Trophoblast cell (in vitro differentiated cells and primary cell): ENCODE data around the gene ST14.

Experiments used
- DNase-seq, 2 donors: peaks; one replicate each; pipeline ENCODE4 v3.0.0-alpha.2; 2016
- H2AFZ ChIP-seq: 2 replicates; pipeline ENCODE4 v1.6.1; 2013; ENCODE audit warnings: low read length, moderate library complexity, mild to moderate bottlenecking; ENCODE audit not compliant: insufficient read depth, poor library complexity
- H2AK5ac ChIP-seq: 2 replicates; pipeline ENCODE4 v1.6.1; 2013; ENCODE audit warnings: mild to moderate bottlenecking, low read length
- H2BK120ac ChIP-seq: 2 replicates; pipeline ENCODE4 v1.6.1; 2013; ENCODE audit warnings: low read length, mild to moderate bottlenecking, moderate library complexity; ENCODE audit not compliant: insufficient read depth, poor library complexity
- H2BK12ac ChIP-seq: 2 replicates; pipeline ENCODE4 v1.6.1; 2013; ENCODE audit warnings: mild to moderate bottlenecking, low read length, moderate library complexity
- H2BK5ac ChIP-seq: 2 replicates; pipeline ENCODE4 v1.6.1; 2013; ENCODE audit warnings: low read length, low read depth, moderate library complexity, mild to moderate bottlenecking; ENCODE audit not compliant: poor library complexity
- H3K14ac ChIP-seq: 2 replicates; pipeline ENCODE4 v1.6.1; 2013; ENCODE audit warnings: mild to moderate bottlenecking, low read length
- H3K18ac ChIP-seq: 2 replicates; pipeline ENCODE4 v1.6.1; 2013; ENCODE audit warnings: mild to moderate bottlenecking, low read length
- H3K23ac ChIP-seq: 2 replicates; pipeline ENCODE4 v1.6.1; 2013; ENCODE audit warnings: low read length
- H3K27ac ChIP-seq: 2 replicates; pipeline ENCODE4 v1.5.1; 2013; ENCODE audit warnings: low read depth, mild to moderate bottlenecking, inconsistent platforms, low read length, moderate library complexity
- H3K27me3 ChIP-seq: 2 replicates; pipeline ENCODE4 v1.6.1; 2013; ENCODE audit warnings: inconsistent platforms, mild to moderate bottlenecking, low read length, moderate library complexity; ENCODE audit not compliant: insufficient read depth
- H3K36me3 ChIP-seq, 2 experiments: 1 replicate in 1 of 2; 2 replicates in 1 of 2; pipeline ENCODE4 v1.6.1; 2013; ENCODE audit warnings: low read length in 2 of 2, mild to moderate bottlenecking in 2 of 2, moderate library complexity in 1 of 2; ENCODE audit not compliant: insufficient read depth in 2 of 2, control insufficient read depth in 1 of 2
- H3K4ac ChIP-seq: 2 replicates; pipeline ENCODE4 v1.6.1; 2013; ENCODE audit warnings: low read depth, mild to moderate bottlenecking, low read length, moderate library complexity
- H3K4me1 ChIP-seq, 2 experiments: 1 replicate in 1 of 2; 2 replicates in 1 of 2; pipeline ENCODE4 v1.6.1; 2013; ENCODE audit warnings: low read length in 2 of 2, mild to moderate bottlenecking in 2 of 2, moderate library complexity in 1 of 2; ENCODE audit not compliant: insufficient read depth in 2 of 2, control insufficient read depth in 1 of 2
- H3K4me2 ChIP-seq: 2 replicates; pipeline ENCODE4 v1.6.1; 2013; ENCODE audit warnings: inconsistent platforms, mild to moderate bottlenecking, low read length, moderate library complexity
- H3K4me3 ChIP-seq: 2 replicates; pipeline ENCODE4 v1.5.1; 2013; ENCODE audit warnings: mild to moderate bottlenecking, low read depth, low read length, inconsistent platforms
- H3K79me1 ChIP-seq: one replicate; pipeline ENCODE4 v1.6.1; 2013; ENCODE audit warnings: low read length
- H3K79me2 ChIP-seq: 2 replicates; pipeline ENCODE4 v1.6.1; 2013; ENCODE audit warnings: low read length, mild to moderate bottlenecking; ENCODE audit not compliant: control insufficient read depth, insufficient read depth, poor library complexity
- H3K9ac ChIP-seq: 2 replicates; pipeline ENCODE4 v1.6.1; 2013; ENCODE audit warnings: mild to moderate bottlenecking, low read length
- H3K9me3 ChIP-seq: 2 replicates; pipeline ENCODE4 v1.6.1; 2013; ENCODE audit warnings: low read depth, mild to moderate bottlenecking, control low read depth, inconsistent platforms, low read length; ENCODE audit not compliant: insufficient read depth
- H4K12ac ChIP-seq: 2 replicates; pipeline ENCODE4 v1.6.1; 2013; ENCODE audit warnings: low read depth, mild to moderate bottlenecking, low read length, moderate library complexity
- H4K8ac ChIP-seq: 2 replicates; pipeline ENCODE4 v1.6.1; 2013; ENCODE audit warnings: low read depth, mild to moderate bottlenecking, low read length, moderate library complexity
- H4K91ac ChIP-seq: one replicate; pipeline ENCODE4 v1.6.1; 2013; ENCODE audit warnings: low read depth, mild to moderate bottlenecking, low read length, moderate library complexity
- WGBS: extraction: QIAGEN DNeasy Blood & Tissue Kit; methylation state at CpG from one replicate; pipeline ENCODE4 v1.1.7; 2013; ENCODE audit warnings: missing lambda C conversion rate; ENCODE audit not compliant: insufficient read length, insufficient coverage; ENCODE audit errors: extremely low coverage; 5-methylcytosine and 5-hydroxymethylcytosine counted together

ST14 gene

DNA sequence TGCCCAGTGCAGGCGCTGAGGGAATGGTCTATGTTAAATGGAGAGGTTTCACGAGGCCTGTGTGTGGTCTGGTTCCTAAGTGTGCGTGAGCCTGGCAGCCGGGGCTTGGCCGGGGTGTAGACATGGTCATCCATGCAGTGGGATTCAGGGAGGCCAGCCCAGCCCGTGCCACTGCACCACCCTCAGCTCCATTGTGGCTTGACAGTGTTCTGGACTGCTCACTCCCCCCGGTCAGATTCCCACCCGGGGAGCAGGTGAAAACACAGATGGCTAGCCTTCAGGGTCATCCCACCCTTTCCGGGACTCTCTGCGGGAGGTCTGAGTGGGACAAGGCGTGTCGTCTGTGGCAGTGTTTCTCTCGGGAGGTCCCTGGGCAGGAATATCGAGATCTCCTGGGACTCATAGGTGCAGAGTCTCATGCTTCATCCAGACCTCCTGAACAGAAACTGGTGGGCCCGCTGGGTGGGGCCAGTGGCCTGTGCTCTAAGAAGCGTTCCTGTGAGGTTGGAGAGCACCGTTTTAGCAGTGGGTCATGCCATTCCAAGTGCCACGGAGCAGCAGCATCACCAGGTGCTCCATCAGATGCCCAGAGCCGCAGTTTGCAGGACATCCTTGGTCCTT is 52.3 kb downstream of the ST14 start:
- DNase-seq, result no peak
- H2BK5ac ChIP-seq, result no peak overlapping the region
- H4K8ac ChIP-seq, result no peak overlapping the region
- H3K27me3 ChIP-seq, result no peaks in the 10 kb centered on the region
- no peaks in the 10 kb centered on the region for H3K79me2 ChIP-seq
- H3K4me2 ChIP-seq, result no peak overlapping the region
- no peak overlapping the region for H4K12ac ChIP-seq
- no peak overlapping the region for H3K23ac ChIP-seq
- no peak overlapping the region for H2BK12ac ChIP-seq
- no peak overlapping the region for H3K14ac ChIP-seq
- H3K79me1 ChIP-seq, result no peaks in the 10 kb centered on the region
- H4K91ac ChIP-seq, result no peak overlapping the region
- WGBS, result no CpG with 5 or more reads among the region's 19 CpGs
- peaks cover 4 to 5% of the 10 kb centered on the region in 2 experiments for H3K4me1 ChIP-seq
- peaks cover 2% of the 10 kb centered on the region for H3K9me3 ChIP-seq
- no peak overlapping the region for H2BK120ac ChIP-seq
- no peak overlapping the region for H2AFZ ChIP-seq
- no peak overlapping the region for H2AK5ac ChIP-seq
- no peak overlapping the region for H3K4ac ChIP-seq
- H3K9ac ChIP-seq, result no peak overlapping the region
- H3K4me3 ChIP-seq, result no peak overlapping the region
- no peaks in the 10 kb centered on the region for H3K36me3 ChIP-seq
- H3K27ac ChIP-seq, result no peak overlapping the region
- no peak overlapping the region for H3K18ac ChIP-seq

DNA sequence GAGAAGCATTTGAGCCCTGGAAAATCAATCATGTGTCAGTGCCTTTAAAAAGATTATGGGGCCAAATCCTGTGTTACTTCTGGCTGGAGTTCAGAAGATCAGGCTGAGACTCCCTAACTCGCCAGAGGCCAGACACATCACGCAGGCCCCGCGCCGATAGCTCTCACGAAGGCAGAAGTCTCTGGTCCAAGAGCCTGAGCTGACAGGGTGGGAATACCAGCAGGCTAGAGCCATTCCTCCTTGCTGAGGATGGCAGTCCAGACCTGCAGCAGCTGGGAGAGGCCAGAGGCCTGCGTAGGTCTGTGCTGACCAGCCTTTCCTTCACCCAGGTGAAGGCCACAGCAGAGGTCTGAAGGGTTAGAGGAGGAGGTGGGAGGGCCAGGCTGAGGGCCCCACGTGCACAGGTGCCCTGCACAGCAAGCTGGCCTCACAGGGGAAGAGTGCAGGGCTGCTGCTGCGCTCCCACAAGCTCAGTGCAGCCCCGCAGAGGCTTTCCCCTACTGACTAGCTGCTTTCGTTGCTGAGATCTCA is 52.9 kb downstream of the ST14 start:
- DNase-seq, result no peak
- Histone ChIP-seq H4K12ac (no peak overlapping the region), H3K9me3 (peaks cover 3% of the 10 kb centered on the region), H3K4me3 (no peak overlapping the region), H3K9ac (no peak overlapping the region), H3K18ac (no peak overlapping the region), H3K27me3 (no peaks in the 10 kb centered on the region), H3K4me2 (no peak overlapping the region), H4K8ac (no peak overlapping the region), H2BK12ac (no peak overlapping the region), H3K4me1 (peaks cover 8 to 10% of the 10 kb centered on the region in 2 experiments), H3K79me1 (no peaks in the 10 kb centered on the region), H2BK120ac (no peak overlapping the region), H4K91ac (no peak overlapping the region), H3K14ac (no peak overlapping the region), H3K79me2 (no peaks in the 10 kb centered on the region), H3K4ac (no peak overlapping the region), H2AFZ (no peak overlapping the region), H3K23ac (no peak overlapping the region), H2BK5ac (no peak overlapping the region), H2AK5ac (no peak overlapping the region), H3K27ac (no peak overlapping the region), H3K36me3 (no peaks in the 10 kb centered on the region)
- no CpG with 5 or more reads among the region's 11 CpGs for WGBS

GRCh38 chr11:130213143-130213978 is 53.8 kb downstream of the ST14 start:
- Histone ChIP-seq H3K9ac (no peak overlapping the region), H3K14ac (no peak overlapping the region), H3K4me3 (peak overlapping the region; percentile 46), H3K79me1 (no peaks in the 10 kb centered on the region), H3K4ac (no peak overlapping the region), H3K18ac (no peak overlapping the region), H2BK12ac (no peak overlapping the region), H3K79me2 (no peaks in the 10 kb centered on the region), H3K23ac (no peak overlapping the region), H3K9me3 (peaks cover 5% of the 10 kb centered on the region), H2AK5ac (no peak overlapping the region), H3K4me2 (peak overlapping the region; percentile 9), H3K27ac (no peak overlapping the region), H2BK120ac (no peak overlapping the region), H3K27me3 (no peaks in the 10 kb centered on the region), H4K8ac (no peak overlapping the region), H4K12ac (no peak overlapping the region), H3K36me3 (no peaks in the 10 kb centered on the region), H4K91ac (no peak overlapping the region), H2BK5ac (no peak overlapping the region), H3K4me1 (peaks cover 8 to 12% of the 10 kb centered on the region in 2 experiments), H2AFZ (peak overlapping the region; percentile 37)
- DNase-seq, result peak; percentile 19 to 73
- no CpG with 5 or more reads among the region's 28 CpGs for WGBS

DNA sequence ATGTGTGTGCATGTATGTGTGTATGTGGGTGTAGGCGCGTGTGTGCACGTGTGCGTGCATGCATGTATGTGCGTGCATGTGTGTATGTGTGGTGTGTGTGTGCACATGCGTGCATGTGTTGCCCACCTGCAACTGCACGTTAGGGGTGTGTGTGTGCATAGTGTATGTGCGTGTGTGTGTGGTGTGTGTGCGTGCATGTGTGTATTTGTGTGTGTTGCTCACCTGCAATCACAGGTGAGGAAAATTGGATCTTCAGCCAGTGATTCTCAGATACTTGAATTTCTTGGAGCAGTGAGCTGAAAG is 54.3 kb downstream of the ST14 start:
- H3K9me3 ChIP-seq, result peaks cover 5% of the 10 kb centered on the region
- peak overlapping the region; percentile 46 for H3K4me3 ChIP-seq
- no peak overlapping the region for H3K18ac ChIP-seq
- DNase-seq, result no peak
- no peak overlapping the region for H2AK5ac ChIP-seq
- H3K79me2 ChIP-seq, result no peaks in the 10 kb centered on the region
- H3K4me2 ChIP-seq, result no peak overlapping the region
- H2BK120ac ChIP-seq, result no peak overlapping the region
- no CpG with 5 or more reads among the region's 9 CpGs for WGBS
- no peak overlapping the region for H4K8ac ChIP-seq
- no peaks in the 10 kb centered on the region for H3K36me3 ChIP-seq
- no peak overlapping the region for H2BK5ac ChIP-seq
- no peak overlapping the region for H3K27ac ChIP-seq
- peaks cover 8 to 12% of the 10 kb centered on the region in 2 experiments for H3K4me1 ChIP-seq
- no peaks in the 10 kb centered on the region for H3K79me1 ChIP-seq
- H3K14ac ChIP-seq, result no peak overlapping the region
- no peak overlapping the region for H2BK12ac ChIP-seq
- H3K27me3 ChIP-seq, result no peaks in the 10 kb centered on the region
- no peak overlapping the region for H4K12ac ChIP-seq
- peak overlapping the region; percentile 34 for H3K23ac ChIP-seq
- H3K4ac ChIP-seq, result no peak overlapping the region
- no peak overlapping the region for H2AFZ ChIP-seq
- H3K9ac ChIP-seq, result no peak overlapping the region
- H4K91ac ChIP-seq, result no peak overlapping the region
